CD4-positive, alpha-beta T cell treated with Interleukin-6 for 4 hours (primary cell): ENCODE measurements around the gene INKA2.

ENCODE experiments used
- DNase-seq: peaks from one replicate; pipeline ENCODE4 v3.0.0-alpha.2; 2020; ENCODE audit warnings: mixed read lengths

The INKA2 gene

GRCh38 chr1:111731956-111732355 lies 7.2 kb downstream of the INKA2 start:
- DNase-seq: no peak

GRCh38 chr1:111730706-111731105 lies 8.5 kb downstream of the INKA2 start:
- no peak for DNase-seq

- DNase-seq: no peak
Observed at GRCh38 chr1:111729946-111730681, 9.1 kb downstream of the INKA2 start.

- DNase-seq: no peak
Observed at GRCh38 chr1:111729271-111729921, 9.8 kb downstream of the INKA2 start.

DNA sequence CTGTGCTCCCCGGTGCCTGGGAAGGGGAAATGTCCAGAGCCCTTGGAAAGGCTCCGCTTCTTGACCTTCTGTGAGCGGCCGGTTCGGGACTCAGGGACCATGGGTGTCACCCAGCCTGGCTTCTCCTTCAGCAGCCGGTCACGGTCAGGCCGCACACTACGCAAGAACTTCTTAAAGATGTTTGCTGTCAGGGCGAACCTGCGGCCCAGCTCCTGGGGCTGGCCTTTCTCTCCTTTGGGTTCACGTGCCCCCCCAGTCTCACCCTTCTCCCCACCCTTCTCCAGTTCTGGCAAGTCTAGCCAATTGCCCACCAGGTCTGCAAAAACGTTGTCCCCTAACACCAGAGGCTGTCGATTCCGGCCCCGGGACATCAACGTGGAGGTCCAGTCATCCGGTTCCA lies 12.1 kb downstream of the INKA2 start:
- no peak for DNase-seq

- no peak for DNase-seq
Observed at GRCh38 chr1:111725192-111725591, 14.0 kb downstream of the INKA2 start.

DNA sequence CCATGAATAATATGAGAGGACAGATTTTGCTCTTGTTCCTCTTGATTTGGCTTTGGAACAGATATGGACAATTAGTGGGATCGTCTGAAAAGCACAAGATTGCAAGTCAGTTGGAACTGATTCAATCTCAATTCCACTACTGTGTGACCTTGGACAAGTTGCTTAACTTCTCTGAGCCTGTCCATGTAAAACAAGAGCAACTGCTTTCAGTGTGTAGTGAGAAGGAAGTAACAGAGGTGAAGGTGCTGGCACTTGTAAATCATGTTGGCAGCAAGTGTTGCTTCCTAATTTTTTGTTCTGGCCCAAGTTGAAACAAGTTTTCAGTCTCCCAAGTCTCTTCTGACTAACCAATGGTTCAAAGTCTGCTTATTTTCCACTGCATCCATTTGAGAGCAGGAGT lies 15.3 kb downstream of the INKA2 start:
- DNase-seq: no peak

DNA sequence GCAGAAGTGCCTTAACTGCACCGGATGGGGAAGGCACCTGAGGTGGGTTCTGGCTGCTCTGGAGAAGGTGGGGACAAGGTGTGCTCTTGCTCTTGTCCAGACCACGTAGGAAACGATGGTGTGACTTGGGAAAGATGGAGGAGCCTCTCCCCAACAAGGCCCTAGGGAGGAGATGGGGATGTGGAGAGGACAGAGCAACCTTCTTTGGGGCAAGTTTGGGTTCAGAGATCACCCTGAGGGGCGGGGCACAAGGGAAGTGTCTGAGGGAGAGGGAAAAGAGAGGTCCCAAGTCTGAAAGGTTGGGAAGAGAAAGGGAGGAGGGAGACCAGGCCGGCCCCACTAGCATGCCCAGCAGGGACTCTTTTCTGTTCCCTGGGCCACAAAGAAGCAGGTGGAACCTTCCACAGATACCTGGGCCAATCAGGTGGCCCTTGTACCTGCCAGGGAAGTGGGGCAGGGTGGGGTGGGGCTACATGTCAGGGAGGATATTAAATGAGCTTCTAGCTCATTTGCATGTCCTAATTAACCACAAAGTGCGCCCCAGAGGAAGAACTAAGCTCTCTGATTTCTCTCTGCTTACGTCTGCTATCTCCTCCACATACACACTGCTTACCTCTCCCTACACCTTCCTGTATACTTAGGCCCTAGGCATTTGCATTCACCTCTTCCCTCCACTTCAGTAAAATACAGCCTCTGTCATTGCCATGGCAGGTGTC lies 15.9 kb downstream of the INKA2 start:
- peak; percentile 34 for DNase-seq

DNA sequence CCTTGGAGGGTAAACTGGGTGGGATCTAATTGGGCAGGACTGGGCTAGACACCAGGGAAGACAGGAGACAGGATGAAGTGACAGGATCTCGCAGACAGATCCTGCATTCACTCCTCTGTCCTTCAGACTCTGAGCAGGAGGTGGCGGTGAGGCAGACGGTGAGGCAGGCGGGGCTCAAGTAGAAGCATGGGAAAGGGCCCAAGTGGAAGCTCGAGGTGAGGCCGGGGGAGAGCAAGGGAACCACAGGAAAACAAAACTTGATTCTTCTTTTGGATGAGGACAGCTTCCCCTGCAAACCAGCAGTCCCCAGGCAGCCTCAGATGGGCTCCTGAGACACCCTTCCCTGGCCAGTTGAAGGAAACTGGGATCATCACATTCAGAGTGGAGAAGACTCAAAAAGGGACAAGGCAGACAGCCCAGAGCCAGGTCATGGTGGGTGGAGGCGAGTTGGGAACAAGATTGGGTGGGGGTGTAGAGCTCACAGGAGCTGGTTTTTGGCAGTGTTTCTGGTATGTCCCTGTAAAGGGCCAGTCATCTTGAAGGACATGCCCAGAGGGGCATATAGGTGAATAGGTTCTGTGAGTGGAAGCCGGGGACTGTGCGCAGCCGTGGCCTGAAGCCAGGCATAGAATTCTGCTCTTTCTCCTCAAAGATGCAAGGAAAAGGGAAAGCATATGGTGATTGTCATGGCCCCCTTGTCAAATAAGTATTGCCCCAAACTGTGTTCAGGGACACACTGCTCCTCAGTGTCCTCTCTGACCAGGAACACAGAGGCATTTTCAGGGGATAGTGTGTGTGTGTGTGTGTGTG lies 18.0 kb downstream of the INKA2 start:
- no peak for DNase-seq

DNA sequence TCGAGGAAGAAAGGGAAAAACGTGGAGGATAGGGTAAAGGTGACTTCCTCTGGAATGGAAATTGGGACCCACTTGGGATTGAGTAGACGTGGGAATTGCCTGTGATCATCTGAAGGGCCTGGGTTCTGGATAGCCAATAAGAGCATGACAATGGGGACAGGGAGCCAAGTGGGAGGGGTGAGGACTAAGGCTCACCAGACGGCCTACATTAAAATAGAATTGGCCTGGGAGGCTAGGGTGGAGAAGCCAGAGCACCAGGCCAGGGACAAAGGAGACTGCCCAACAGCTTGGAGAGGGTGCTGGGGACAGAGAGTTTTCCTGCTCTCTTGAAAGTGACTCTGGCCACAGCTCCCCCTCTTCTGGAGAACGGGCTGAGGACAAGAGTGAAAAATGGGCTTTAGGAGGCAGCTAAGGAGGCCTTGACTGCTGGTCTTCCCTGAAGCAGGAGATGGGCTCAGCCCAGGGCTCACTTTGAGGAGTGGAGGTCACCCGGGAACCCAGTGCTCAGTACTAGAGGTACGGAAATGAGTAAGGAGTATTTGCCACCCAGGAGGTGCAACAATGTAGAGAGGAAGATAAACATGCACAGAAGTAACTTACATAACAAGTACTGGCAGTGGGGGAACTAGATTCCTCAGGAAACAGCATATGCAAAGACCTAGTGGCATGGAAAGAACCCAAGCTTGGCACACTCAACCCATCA lies 18.8 kb downstream of the INKA2 start:
- no peak for DNase-seq

DNA sequence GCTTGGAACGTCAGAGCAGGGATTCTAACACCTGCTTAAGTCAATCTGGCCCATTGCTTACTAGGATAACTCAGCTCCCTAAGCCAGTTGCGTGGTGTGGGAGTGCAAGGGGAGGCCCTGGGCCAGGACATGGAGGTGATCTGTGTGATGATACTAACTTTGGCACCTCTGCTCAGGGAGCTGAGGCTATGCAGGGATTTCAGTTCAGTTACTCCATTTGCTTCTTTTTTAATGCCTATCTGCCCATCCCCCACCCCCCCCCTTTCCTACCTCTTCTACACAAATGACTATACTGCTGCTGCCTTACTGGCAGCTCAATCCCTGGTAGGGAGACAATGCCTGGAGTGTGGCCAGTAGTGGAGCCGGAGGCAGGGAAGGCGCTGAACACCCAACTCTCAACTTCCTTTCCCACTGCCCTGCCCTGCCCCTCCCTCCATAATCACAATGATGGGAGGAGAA lies 19.5 kb downstream of the INKA2 start:
- no peak for DNase-seq

- no peak for DNase-seq
Observed at GRCh38 chr1:111719135-111719534, 20.1 kb downstream of the INKA2 start.

DNA sequence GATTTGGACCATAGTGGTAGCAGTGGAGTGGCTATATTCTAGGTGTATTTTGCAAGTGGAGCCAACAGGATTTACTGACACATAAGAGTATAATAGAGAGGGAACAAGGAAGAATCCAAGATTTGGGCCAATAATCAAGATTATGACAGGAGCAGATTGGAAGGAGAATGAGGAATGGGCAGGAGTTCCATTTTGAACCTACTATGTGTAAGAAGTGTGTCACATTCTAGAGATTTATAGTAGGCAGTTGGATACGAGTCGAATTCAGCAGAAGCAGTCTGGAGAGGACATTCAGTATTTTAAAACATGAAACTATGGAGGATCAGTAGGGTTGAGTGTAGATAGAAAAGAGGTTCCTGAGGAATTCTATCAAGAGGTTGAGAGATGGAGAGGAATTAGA lies 21.7 kb downstream of the INKA2 start:
- no peak for DNase-seq

- DNase-seq: no peak
Observed at GRCh38 chr1:111716333-111716732, 22.9 kb downstream of the INKA2 start.

- no peak for DNase-seq
Observed at GRCh38 chr1:111709986-111710385, 29.2 kb downstream of the INKA2 start.

- no peak for DNase-seq
Observed at GRCh38 chr1:111707906-111708305, 31.3 kb downstream of the INKA2 start.

DNA sequence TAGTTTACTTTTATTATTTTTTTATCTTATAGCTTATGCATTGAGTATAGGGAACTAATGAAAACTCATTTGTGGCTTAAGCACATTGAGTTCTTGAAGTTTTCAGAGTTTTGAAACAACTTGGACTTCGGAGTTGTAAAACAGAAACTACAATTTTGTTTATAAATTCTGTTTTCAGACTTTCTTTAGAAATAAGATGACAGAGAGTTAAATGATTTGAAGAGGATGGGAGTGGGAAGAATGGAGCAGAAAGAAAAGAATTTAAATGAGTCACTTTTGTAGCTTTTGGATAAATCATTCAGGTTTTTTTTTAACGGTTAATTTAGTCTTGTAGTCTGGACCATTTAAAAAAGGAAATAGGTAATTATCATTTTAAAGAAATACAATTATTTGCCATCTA lies 32.3 kb downstream of the INKA2 start:
- DNase-seq: no peak

- DNase-seq: no peak
Observed at GRCh38 chr1:111705841-111706240, 33.4 kb downstream of the INKA2 start.

- no peak for DNase-seq
Observed at GRCh38 chr1:111704776-111705175, 34.4 kb downstream of the INKA2 start.

DNA sequence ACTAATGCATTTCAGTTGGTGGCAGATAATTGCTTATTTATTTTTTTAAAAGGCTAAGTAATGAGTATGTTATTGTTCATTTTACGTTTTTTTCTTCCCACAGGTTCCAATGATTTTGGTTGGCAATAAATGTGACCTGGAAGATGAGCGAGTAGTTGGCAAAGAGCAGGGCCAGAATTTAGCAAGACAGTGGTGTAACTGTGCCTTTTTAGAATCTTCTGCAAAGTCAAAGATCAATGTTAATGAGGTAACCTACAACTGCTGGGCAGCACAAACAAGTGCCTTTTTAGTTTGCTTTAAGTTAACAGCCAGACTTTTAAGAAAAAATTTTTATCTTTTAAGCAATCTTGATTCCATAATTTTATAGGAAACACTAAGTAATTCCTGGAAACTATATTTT lies 35.0 kb downstream of the INKA2 start:
- no peak for DNase-seq

- DNase-seq: no peak
Observed at GRCh38 chr1:111702504-111703050, 36.6 kb downstream of the INKA2 start.

DNA sequence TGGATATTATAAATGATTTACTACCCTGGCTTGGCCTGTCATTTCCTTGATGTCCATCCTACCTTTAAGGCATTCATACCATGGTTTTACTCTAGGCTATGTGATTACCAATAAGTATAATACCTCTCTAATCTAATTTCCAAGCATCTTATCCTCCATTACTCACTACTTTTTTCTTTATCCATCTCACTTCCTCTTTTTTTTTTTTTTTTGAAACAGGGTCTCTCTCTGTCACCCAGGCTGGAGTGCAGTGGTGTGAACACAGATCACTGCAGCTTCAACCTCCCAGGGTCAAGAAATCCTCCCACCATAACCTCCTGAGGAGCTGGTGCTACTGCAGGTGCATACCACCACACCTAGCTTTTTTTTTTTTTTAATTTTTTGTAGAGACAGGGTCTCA lies 39.9 kb downstream of the INKA2 start:
- DNase-seq: no peak
